ENCODE measurements around the gene WT1.

GRCh38 chr11:32448232-32448631, 12.9 kb upstream of the WT1 start:
- TF ChIP-seq, protein P1, sequence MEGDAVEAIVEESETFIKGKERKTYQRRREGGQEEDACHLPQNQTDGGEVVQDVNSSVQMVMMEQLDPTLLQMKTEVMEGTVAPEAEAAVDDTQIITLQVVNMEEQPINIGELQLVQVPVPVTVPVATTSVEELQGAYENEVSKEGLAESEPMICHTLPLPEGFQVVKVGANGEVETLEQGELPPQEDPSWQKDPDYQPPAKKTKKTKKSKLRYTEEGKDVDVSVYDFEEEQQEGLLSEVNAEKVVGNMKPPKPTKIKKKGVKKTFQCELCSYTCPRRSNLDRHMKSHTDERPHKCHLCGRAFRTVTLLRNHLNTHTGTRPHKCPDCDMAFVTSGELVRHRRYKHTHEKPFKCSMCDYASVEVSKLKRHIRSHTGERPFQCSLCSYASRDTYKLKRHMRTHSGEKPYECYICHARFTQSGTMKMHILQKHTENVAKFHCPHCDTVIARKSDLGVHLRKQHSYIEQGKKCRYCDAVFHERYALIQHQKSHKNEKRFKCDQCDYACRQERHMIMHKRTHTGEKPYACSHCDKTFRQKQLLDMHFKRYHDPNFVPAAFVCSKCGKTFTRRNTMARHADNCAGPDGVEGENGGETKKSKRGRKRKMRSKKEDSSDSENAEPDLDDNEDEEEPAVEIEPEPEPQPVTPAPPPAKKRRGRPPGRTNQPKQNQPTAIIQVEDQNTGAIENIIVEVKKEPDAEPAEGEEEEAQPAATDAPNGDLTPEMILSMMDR (IDR thresholded peaks at IDR 0.05; ENCODE audit: low read depth, low read length) = peak; percentile 49
- no peak for TF ChIP-seq EZH2phosphoT487 (IDR thresholded peaks at IDR 0.05; ENCODE audit: low read depth)

Data from OCI-LY3 (cell line).